WTC11 (cell line): ENCODE results near the gene CD200R1.

ENCODE experiments used
- CTCF ChIP-seq: fragments of 200-600 bp; IDR thresholded peaks from 2 replicates; pipeline ENCODE4 v1.8.0; 2022; ENCODE audit warnings: antibody characterized with exemption
- ETV6 ChIP-seq: sonication (generic); formaldehyde crosslinking; IDR thresholded peaks from 2 replicates; pipeline ENCODE4 v1.8.1; 2022; ENCODE audit warnings: mild to moderate bottlenecking, missing genetic modification reagents
- IRF1 ChIP-seq: sonication (generic); formaldehyde crosslinking; IDR thresholded peaks from 2 replicates; pipeline ENCODE4 v1.8.0; 2023; ENCODE audit warnings: missing genetic modification reagents
- SMAD4 ChIP-seq: sonication (generic); formaldehyde crosslinking; IDR thresholded peaks from 2 replicates; pipeline ENCODE4 v1.8.0; 2022; ENCODE audit warnings: mild to moderate bottlenecking, missing genetic modification reagents
- USF2 ChIP-seq: sonication (generic); formaldehyde crosslinking; IDR thresholded peaks from 2 replicates; pipeline ENCODE4 v1.8.1; 2023; ENCODE audit warnings: mild to moderate bottlenecking, missing genetic modification reagents, moderate library complexity
- ZNF121 ChIP-seq: sonication (generic); formaldehyde crosslinking; IDR thresholded peaks from 2 replicates; pipeline ENCODE4 v1.8.0; 2023; ENCODE audit warnings: missing genetic modification reagents

GRCh38 chr3:112984485-112984884 lies 9.6 kb upstream of the CD200R1 start:
- TF ChIP-seq CTCF: no peak
- no peak for TF ChIP-seq USF2 (CRISPR knock-in tag)
- no peak for TF ChIP-seq ETV6 (CRISPR knock-in tag)
- TF ChIP-seq ZNF121 (CRISPR knock-in tag): no peak
- TF ChIP-seq SMAD4 (CRISPR knock-in tag): no peak
- TF ChIP-seq IRF1 (CRISPR knock-in tag): no peak
